SIG-M5 treated with dmso at 0.1 percent for 504 hours (cell line): ENCODE data around the gene SLC22A4.
A peak's percentile ranks its signal among the peaks of the same experiment; 100 is the strongest.

Experiments
- DNase-seq: peaks from one replicate; lab custom pipeline; 2025; ENCODE audit not compliant: unreplicated experiment; lab: John Stamatoyannopoulos, UW

The SLC22A4 gene

DNA sequence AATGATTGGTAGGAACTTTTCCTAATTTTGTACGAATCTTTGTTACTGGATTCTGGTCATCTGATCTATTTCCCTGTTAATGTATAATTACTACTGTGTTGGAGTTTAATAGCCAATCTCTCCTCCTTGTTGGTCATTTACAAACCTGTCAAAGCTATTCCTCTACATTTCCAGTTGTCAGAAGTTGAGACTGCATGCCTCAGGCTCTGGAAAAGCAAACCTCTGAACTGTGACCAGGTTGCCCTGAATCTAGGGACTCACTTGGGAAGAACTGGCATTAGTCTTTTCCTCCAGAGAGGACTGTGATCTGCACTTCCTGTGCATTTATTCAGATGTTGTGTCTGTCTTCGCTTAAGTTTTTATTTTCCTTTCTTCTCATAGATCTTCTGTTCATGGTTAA lies 20.6 kb upstream of the SLC22A4 start:
- no peak for DNase-seq

DNA sequence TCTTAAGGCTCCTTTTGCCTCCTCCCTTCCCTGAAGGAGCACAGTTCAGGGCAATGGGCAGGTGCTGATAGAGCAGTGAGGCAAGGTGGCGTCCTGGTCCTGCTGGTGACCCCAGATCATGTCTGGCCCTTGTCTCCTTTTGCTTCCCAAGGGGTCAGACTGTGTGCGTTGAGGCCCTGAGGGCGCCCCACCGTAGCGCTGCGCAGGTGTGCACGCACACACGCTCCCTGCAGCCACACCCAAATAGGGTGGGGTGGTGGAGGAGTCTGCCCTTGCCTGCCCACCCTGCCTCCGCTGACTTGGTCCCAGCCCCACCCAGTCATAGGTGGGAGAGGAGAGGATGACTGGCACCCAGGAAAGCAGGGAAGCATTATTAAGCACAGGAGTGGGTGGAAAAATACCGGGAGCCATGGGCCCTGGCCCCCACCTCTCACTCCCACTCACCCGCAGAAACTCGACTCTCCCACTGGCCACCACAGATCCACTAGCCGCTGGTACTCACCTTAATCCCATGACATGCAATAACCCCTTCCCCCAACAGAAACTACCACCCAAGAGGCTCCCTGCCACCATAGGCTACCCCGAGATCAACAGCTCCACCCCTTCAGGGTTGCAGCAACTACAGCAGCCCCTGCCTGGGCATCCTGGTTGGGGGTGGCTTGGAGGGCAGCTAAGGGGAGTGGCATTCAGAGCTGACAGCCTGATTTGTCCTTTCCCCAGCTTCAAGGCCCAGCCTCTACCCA lies 20.0 kb upstream of the SLC22A4 start:
- no peak for DNase-seq

DNA sequence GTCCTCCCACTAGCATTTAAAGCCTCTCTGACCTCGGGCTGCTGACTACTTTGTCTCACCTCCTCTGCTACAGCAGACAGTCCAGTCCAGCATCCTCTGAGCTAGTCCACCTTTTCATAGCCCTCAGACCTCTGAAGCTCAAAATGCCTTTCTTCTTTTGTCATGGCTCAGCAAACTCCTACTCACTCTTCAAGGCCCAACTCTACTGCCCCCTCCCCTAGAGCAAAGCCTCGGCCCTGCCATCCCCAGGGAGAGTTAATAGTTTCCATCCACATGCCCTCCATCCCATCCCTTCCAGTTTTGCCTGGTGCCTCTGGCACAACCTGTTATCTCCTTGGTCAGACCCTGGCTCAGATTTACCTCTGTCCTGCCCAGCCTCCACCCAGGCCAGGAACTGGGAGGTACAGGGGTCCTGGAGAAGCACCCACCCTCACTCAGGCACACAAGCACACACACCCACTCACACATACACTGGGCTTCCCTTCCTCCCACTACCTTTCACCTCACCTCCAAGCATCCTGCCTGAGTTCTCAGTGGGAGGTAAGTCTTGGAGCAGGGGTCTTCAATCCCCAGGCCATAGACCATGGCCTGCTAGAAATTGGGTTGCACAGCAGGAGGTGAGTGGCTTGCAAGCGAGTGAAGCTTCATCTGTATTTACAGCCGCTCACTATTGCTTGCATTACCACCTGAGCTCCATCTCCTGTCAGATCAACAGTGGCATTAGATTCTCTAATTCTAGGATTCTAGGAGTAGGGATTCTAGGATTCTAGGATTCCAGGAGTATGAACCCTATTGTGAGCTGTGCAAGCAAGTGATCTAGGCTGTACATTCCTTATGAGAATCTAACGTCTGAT lies 18.6 kb upstream of the SLC22A4 start:
- DNase-seq, result no peak

DNA sequence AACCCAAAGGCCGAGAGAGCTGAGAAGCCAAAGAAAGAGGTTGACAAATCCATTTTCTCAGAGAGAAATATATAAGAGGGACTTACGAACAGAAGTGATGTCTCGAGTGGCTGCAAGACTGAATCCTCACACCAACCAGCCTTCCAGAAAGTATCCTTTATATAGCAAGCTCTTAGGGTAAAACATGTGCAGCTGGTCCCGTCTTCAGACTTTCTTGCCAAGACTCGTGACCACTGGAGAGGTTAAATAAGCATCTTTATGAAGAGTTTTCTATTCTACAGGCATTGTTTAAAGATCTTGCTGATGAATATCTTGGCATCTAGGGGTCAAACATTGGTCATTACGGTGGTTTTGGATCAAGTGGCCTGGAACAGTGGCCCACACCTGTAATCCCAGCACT lies 16.9 kb upstream of the SLC22A4 start:
- no peak for DNase-seq

DNA sequence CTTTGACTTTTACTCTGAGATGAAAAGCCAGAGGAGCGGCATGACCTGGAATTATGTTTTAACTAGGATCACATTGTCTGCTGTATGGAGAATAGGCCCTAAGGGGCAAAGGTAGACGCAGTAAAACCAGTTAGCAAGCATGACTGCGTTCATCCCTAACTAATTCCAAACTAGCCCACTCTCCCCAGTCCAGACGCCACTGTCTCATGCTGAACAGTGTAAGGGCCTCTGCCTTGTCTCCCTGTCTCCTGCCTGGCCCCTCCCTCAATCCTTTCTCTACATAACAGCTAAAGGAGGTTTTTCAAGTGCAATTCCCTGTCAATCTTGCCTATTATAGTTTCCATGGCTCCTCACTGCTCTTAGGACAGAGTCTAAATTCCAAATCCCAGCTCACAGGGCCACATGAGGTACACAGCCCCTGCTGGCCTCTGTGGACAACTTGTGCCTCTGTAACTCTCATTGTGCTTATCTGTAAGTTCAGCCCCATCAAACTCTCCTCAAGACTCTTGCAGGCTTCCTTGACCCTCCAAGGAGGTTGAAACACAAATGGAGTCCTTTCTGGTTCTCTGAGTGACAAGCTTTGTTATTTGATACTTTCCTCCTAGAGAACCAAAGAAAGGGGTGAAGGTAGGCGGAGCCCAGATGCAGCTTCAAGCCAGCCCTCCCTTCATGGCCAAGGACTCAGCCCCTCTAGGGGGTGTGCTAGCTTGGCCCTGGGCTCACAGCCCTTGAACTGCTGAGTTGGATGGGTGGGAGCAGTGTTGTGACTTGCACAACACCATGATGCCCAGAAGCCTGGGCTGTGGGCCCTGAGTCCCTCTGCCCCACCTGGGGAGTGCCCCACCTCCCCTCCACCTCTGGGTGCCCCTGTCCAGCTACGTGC lies 16.0 kb upstream of the SLC22A4 start:
- DNase-seq, result no peak

DNA sequence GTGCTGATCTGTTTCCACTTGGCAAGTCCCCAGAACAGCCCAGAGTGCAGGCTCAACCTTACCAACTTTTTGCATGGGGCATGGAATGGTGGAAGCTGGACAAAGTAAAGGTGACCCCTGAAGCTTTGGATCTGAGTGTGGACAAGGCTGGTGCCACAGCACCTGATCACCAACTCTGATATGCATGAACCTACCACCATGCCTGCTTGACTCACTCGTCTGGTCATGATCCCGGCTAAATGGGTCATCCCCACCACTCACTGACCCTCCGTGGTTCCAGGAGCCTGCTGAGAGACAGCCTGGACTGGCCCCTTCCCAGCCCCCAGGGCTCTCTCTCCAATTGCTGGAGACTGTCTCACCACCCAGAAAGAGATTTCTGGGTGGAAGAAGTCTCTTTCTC lies 14.4 kb upstream of the SLC22A4 start:
- no peak for DNase-seq

DNA sequence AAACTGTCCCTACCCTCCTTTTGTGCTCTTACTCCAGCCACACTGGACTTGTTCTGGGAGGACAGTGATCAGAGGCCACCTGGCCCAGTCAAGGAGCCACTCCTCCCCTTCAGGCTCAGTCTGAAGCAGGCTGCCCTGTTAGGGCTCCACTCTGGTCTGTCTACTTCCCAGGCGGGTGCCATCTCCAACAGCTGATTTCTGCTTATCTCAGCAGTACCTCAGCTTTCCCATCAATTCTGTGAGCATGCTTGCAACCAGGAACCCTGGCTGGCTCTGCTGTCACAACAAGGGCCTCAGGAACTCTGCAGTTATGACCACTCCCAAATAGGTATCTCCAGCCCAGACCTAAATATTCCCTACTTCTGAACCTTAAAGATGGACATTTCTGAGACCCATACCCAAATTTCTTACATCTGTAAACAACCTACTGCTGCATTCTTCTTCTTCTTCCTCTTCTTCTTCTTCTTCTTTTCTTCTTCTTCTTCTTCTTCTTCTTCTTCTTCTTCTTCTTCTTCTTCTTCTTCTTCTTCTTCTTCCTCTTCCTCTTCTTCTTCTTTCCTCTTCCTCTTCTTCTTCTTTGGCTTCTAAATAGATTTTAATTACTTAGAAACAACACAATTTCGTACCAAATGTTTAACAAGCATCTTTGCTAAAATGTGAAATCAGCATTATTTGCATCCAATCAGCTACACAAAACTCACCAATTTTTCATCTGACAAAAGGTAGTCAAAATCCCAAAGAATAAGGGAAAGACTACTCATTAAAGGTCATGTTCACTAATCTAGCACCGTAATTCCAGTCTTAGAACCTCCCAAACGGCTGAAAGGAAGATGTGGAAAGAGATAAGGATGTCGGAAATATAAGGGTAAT lies 13.6 kb upstream of the SLC22A4 start:
- DNase-seq, result no peak

DNA sequence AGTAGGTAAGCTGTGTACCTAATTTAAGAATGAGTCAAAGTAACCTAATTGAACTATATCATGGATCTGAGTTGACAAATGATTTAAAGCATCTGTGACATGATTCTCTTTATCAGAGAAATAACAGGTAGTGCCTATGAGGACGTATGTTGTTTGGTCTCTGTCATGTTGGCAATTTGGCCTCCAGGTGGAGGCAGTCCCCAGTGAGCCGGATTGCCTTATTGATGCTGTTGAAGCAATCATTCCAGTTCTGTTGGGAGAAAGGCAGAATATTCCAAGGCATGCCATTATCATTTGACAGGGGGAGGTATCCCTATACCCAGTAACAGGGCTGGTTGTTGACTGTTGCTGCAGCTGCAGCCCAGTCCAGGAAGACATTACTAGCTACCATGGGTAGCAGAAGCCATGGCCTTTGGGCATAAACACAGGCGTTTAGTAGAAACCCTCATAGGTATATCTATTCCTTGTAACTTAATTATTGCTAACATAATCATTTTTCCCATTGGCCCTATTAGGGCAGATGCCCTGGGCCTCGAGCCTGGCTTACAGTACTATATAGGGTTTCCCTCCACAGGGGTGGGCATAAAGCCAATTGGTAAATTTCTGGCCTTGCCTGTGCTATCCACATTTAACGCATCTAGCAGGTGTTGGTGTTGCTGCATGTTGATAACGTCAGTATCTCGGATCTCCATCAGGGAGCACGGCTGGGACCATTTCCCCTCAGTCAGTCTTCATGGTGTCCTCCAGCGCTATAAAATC lies 12.2 kb upstream of the SLC22A4 start:
- DNase-seq, result no peak

DNA sequence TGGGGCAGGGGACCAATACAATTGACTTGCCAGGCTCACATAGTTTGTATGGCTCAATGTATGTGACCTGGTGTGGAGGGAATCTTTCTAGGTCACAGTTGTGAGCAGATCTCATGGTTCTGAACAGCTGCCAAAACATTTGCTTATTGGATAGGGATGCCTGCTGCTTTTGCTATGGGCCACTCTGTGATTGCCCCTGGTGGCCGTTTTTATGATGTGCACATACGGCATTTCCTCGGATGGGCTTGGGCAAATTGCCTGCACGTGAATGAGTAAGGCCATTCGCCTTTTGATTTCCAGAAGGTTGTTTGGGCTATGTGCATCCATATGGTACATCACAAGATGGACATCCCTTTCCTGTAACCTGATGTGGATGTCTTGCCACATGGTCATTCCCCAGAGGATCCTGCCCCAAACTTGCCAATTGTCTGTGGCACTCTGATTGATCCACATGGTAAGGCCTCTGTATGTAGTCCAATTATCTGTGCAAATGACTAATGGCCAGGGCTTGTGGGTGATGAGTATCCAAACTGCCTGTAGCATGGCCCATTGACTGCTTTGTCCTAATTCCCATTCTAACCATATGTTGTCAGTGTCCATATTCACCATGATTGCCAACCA lies 10.7 kb upstream of the SLC22A4 start:
- peak; percentile 15 for DNase-seq

DNA sequence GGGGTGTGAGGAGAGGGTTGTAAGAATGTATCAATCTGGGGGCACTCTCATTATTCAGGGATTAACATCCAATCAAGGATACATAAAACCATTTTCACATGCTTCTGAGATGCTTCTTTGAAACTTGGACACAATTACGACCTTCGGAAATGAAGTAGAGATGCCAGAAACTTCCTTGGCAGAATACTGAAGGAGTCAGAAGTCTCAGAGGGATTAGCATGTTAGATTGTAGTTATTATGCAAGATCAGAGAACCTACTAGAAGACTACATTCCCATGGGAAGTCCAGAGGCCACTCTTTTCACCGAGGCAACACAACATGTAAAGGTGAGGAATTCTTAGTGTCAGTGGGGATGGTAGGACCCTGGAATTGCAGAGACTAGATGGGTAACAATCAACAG lies 5.1 kb upstream of the SLC22A4 start:
- DNase-seq, result no peak

DNA sequence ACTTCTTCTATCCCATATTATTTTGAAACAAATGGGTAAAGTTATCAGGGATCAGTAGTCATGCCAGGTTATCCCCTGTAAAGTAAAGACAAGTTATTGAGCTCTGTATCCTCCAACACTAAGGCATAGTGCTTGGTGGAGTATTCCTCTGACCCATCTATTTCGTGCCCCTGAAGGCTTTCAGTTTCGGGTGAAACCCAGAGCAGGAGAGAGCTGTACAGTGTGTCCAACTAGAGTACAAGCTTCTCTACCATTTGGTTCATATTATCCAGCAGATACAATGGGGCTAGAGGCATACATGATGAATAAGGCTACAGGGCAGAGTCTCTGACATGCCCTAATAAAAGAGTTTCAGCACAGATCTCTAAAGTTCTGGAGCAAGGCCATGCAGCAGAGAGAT lies 3.2 kb upstream of the SLC22A4 start:
- DNase-seq, result no peak

DNA sequence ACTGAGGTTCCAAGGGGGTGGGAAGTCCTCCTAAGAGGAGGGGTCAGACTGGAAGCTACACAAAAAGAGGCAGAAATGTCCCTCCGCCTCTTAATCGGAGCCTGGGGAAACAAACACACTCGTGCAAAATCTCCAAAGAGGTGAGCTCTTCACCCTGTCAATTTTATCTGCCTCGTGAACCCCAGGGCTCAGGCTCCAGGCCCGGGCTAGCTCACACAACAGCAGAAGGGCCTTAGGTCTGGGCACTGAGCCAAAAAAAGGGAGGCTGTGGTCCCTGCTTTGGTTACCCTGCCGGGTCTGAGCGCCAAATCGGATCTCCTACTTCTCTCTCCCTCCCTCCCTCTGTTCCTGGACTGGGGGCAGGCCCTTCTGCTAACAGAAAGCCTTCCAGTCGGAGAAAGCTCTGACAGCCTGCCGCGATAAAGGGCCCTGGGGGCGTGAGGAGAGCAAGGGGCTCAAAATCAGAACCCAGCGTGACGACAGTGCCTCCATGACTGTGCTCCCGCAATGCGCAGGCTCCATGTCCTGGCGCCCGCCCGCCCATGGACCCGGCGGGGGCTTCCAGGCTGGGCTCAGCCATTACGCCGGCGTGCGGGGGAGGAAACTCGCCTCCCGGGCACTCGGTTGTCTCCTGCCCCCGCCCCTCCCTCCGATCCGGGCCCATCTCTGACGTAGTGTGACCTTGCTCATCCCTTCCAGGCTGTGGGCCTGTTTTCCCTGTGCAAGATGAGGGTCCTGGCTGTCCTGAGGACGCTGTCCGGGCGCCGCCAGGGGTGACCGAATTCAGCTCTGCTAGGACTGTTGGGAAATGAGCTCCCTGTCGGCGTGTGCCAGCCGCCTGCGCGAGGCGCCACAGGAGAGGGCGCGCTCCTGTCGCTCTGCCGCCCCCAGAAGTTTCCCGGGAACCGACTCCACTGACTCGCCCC lies 865 bp upstream of the SLC22A4 start:
- DNase-seq, result peak; percentile 84

DNA sequence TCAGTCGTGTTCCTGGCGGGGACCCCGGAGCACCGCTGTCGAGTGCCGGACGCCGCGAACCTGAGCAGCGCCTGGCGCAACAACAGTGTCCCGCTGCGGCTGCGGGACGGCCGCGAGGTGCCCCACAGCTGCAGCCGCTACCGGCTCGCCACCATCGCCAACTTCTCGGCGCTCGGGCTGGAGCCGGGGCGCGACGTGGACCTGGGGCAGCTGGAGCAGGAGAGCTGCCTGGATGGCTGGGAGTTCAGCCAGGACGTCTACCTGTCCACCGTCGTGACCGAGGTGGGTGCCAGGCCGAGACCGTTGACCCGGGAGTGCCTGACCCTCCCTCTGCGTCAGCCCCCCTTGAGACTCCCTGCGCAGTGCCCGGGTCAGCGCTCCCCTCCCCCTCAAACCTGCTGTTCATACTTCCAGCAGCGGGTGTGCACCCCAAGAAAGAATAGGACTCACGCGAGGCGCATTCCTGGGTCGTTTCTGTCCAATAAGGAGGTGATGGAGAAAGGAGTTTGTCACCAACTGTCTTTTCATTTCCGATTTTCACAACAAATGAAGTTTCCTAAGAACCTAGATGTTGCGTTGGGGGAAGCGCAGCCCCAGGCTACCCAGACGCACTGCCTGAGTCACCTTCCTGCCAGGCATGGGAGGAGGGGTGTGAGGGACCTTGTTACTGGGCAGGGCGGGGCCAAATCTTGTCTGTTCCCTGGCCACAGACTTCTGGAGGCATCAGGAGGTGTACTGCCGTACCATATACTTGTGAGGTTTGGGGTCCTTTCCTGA lies 722 bp downstream of the SLC22A4 start:
- DNase-seq, result peak; percentile 100

DNA sequence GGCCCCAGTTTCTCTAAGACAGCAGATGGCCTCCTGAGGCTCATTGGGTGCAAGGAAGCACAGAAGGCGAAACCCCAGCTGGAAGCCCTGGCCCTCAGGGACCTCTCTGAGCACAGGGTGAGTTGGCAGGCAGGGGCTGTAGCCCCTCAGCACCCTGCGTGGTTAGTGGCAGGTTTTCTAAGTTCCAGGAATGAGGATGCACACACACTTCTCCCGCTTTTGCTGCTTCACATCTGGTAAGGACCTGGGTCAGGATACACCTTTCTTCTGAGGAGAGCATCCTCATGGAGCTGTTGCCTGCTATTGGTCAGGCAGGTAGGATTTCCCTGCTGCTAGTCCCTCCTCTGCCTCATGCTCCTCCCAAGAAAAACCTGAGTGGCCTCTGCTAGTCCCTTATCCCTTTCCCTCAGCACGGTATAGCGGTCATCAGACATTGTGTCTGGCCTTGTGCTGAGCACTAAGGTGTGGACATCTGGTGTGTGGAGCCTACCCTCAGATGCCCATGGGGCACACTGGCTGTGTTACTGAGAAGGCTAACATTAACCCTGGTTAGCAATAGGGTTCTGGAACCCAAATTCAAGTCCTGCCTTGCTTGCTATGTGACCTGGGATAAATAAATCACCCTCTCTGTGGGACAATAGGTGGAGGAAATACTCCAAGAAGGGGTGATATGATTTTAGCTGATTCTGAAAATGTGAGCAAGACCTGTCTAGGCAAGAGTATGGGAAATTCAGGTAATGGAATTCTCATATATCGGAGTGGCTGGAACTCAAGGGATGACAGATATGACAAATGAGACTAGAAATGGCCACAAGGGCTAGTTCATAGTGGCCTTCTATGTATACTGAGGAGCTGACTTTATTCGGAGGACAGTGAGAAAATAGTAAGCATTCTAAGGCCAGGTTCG lies 1.6 kb downstream of the SLC22A4 start:
- peak; percentile 47 for DNase-seq

DNA sequence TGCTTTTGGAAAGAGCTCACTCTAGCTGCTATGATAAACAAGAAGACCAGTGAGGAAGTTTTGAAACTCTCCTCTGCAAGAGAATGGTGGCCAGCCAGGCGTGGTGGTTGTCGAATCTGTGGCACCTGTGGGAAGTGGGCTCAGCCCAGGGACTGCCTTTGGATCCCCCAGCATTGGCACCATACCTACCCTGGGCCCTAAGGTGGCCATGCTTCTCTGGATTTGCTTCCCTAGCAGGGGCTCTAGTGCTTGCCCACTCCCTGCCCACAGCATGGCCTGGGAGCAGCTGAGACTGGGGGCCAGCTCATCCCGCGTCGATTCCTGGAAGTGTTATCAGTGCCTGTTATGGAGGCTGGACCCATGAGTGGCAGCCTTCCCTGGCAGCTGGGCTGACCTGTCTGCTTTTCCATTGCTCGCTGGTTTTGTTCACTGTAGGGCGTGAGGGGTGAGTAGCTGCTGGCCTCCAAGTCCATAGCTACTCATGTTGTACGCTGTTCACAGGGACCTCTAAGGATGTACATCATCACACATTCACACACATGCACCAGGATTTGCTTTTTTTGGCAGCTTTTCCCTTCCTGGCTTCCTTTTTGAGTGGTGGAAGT lies 2.3 kb downstream of the SLC22A4 start:
- DNase-seq, result no peak
